ENCODE results near the gene IL1RL2. TPM values are rescaled to one million over a fixed set of nuclear protein-coding genes. Genes with fewer than 3 reads are reported as not detected.

The IL1RL2 gene
- total RNA-seq, 1 experiment from 2014 or later = not detected

DNA sequence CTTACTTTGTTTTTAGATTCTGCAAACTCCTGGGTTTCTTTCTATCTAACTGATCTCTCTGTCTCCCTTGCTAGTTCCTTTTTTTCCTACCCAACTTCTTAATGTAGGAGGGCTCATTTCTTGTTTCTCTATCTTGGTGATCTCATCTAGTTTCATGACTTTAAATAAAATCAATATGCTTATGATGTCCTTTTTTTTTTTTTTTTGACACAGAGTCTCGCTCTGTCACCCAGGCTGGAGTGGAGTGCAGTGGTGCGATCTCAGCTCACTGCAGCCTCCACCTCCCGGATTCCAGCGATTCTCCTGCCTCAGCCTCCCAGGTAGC, 82.3 kb downstream of the IL1RL2 start:
- Mint-ChIP-seq H3K36me3 (no peaks in the 10 kb centered on the region), H3K9me3 (peaks cover 13% of the 10 kb centered on the region), H3K27me3 (ENCODE audit: low read depth) (peaks cover 3% of the 10 kb centered on the region; the same call in 1 of the 2 replicates), H3K27ac (no peak overlapping the region), H3K4me3 (no peak overlapping the region), H3K4me1 (peaks cover 5% of the 10 kb centered on the region)
- ATAC-seq = no peak
- POLR2A ChIA-PET = interaction anchor here (0.6 kb wide), 1 partner anchor 12 kb away, joined by 6 read pairs; no protein-coding TSS in a partner anchor
- CTCF ChIA-PET = no interaction called here
- TF ChIP-seq ZNF263 (CRISPR knock-in tag; IDR thresholded peaks at IDR 0.05; ENCODE audit: low read depth) (no peak), PRRX2 (CRISPR knock-in tag; IDR thresholded peaks at IDR 0.05) (no peak), SOX15 (CRISPR knock-in tag; IDR thresholded peaks at IDR 0.05) (no peak)
- no peak for DNase-seq (ENCODE audit: low spot score)

DNA sequence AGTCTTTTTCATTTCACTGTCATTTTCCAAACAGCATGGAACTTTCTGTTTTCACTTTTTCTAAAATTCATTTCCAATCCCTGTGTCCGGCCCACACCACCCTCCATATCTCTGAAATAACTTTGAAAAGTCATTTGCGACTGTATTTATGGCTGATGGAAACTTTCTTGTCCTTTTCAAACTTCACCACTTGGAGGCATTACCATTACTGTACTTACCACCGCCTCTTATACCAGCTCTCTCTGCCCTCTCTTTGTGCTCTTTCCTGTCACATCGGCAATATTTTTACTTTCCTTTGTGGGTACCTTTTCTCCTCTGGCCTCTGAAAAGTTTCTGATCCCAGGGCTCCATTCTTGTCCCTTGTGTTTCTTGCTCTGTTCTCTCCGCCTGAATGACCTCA, 85.0 kb downstream of the IL1RL2 start:
- Mint-ChIP-seq H3K4me1 (no peaks in the 10 kb centered on the region), H3K9me3 (peaks cover 31% of the 10 kb centered on the region), H3K36me3 (peaks cover 4% of the 10 kb centered on the region), H3K27ac (no peak overlapping the region), H3K27me3 (ENCODE audit: low read depth) (peaks cover 3% of the 10 kb centered on the region; the same call in 1 of the 2 replicates), H3K4me3 (no peak overlapping the region)
- CTCF ChIA-PET = interaction anchor here (1.5 kb wide), 1 partner anchor 31 kb away, joined by 5 read pairs; no protein-coding TSS in a partner anchor
- DNase-seq (ENCODE audit: low spot score) = no peak
- ATAC-seq = no peak
- POLR2A ChIA-PET = no interaction called here
- no peak for TF ChIP-seq TEAD4 (CRISPR knock-in tag; IDR thresholded peaks at IDR 0.05)
- TF ChIP-seq FOXJ3 (CRISPR knock-in tag; IDR thresholded peaks at IDR 0.05; ENCODE audit: borderline replicate concordance) = no peak
- TF ChIP-seq, protein P1, sequence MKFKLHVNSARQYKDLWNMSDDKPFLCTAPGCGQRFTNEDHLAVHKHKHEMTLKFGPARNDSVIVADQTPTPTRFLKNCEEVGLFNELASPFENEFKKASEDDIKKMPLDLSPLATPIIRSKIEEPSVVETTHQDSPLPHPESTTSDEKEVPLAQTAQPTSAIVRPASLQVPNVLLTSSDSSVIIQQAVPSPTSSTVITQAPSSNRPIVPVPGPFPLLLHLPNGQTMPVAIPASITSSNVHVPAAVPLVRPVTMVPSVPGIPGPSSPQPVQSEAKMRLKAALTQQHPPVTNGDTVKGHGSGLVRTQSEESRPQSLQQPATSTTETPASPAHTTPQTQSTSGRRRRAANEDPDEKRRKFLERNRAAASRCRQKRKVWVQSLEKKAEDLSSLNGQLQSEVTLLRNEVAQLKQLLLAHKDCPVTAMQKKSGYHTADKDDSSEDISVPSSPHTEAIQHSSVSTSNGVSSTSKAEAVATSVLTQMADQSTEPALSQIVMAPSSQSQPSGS (CRISPR knock-in tag; IDR thresholded peaks at IDR 0.05; ENCODE audit: borderline replicate concordance, low read depth) = no peak
- TF ChIP-seq CREM (CRISPR knock-in tag; IDR thresholded peaks at IDR 0.05) = no peak
- no peak for TF ChIP-seq RELA (CRISPR knock-in tag; IDR thresholded peaks at IDR 0.05; ENCODE audit: borderline replicate concordance)

DNA sequence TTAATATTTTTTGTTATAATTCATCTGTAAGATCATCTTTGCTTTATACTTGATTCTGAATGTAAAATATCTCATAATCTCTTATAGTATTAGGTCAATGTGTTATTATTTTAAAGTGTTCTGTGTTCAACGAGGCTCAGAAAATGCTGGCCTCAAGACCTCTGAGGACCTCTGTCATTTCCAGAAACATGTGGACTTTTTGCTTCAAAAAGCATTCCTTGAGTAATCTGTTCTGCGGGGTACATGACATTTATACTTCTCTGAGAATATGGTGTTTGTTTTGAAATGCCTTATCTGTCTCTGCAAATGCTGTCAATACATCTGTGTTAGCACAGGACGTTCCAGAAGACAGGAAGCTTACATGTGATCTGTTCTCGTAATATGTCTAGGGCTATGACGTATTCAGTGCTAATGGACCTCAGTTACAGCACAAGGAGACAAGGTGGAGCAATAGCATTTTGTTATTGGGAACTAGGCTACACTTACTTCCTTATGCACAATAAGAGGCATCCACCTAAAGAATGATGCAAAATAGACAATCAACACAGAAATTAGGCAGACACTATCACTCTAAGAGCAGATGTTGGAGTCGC, 86.9 kb downstream of the IL1RL2 start:
- H3K9me3 Mint-ChIP-seq = peaks cover 36% of the 10 kb centered on the region
- no peak overlapping the region for H3K4me3 Mint-ChIP-seq
- no peak for TF ChIP-seq ZNF263 (CRISPR knock-in tag; IDR thresholded peaks at IDR 0.05; ENCODE audit: low read depth)
- TF ChIP-seq, protein P2, sequence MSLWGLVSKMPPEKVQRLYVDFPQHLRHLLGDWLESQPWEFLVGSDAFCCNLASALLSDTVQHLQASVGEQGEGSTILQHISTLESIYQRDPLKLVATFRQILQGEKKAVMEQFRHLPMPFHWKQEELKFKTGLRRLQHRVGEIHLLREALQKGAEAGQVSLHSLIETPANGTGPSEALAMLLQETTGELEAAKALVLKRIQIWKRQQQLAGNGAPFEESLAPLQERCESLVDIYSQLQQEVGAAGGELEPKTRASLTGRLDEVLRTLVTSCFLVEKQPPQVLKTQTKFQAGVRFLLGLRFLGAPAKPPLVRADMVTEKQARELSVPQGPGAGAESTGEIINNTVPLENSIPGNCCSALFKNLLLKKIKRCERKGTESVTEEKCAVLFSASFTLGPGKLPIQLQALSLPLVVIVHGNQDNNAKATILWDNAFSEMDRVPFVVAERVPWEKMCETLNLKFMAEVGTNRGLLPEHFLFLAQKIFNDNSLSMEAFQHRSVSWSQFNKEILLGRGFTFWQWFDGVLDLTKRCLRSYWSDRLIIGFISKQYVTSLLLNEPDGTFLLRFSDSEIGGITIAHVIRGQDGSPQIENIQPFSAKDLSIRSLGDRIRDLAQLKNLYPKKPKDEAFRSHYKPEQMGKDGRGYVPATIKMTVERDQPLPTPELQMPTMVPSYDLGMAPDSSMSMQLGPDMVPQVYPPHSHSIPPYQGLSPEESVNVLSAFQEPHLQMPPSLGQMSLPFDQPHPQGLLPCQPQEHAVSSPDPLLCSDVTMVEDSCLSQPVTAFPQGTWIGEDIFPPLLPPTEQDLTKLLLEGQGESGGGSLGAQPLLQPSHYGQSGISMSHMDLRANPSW (CRISPR knock-in tag; conservative IDR thresholded peaks at IDR 0.05; ENCODE audit: low read depth) = no peak
- TF ChIP-seq ZNF671 (CRISPR knock-in tag; IDR thresholded peaks at IDR 0.05) = no peak
- TF ChIP-seq, protein P3, sequence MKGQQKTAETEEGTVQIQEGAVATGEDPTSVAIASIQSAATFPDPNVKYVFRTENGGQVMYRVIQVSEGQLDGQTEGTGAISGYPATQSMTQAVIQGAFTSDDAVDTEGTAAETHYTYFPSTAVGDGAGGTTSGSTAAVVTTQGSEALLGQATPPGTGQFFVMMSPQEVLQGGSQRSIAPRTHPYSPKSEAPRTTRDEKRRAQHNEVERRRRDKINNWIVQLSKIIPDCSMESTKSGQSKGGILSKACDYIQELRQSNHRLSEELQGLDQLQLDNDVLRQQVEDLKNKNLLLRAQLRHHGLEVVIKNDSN (CRISPR knock-in tag; IDR thresholded peaks at IDR 0.05) = no peak
- TF ChIP-seq, protein P4, sequence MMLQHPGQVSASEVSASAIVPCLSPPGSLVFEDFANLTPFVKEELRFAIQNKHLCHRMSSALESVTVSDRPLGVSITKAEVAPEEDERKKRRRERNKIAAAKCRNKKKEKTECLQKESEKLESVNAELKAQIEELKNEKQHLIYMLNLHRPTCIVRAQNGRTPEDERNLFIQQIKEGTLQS (CRISPR knock-in tag; conservative IDR thresholded peaks at IDR 0.05) = no peak
- no peak for TF ChIP-seq SMAD4 (CRISPR knock-in tag; IDR thresholded peaks at IDR 0.05)
- TF ChIP-seq, protein P5, sequence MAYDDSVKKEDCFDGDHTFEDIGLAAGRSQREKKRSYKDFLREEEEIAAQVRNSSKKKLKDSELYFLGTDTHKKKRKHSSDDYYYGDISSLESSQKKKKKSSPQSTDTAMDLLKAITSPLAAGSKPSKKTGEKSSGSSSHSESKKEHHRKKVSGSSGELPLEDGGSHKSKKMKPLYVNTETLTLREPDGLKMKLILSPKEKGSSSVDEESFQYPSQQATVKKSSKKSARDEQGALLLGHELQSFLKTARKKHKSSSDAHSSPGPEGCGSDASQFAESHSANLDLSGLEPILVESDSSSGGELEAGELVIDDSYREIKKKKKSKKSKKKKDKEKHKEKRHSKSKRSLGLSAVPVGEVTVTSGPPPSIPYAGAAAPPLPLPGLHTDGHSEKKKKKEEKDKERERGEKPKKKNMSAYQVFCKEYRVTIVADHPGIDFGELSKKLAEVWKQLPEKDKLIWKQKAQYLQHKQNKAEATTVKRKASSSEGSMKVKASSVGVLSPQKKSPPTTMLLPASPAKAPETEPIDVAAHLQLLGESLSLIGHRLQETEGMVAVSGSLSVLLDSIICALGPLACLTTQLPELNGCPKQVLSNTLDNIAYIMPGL (CRISPR knock-in tag; IDR thresholded peaks at IDR 0.05) = no peak
- TF ChIP-seq CREM (CRISPR knock-in tag; IDR thresholded peaks at IDR 0.05) = no peak
- no peak for TF ChIP-seq MXD4 (CRISPR knock-in tag; IDR thresholded peaks at IDR 0.05; ENCODE audit: borderline replicate concordance)
- TF ChIP-seq GRHL2 (CRISPR knock-in tag; IDR thresholded peaks at IDR 0.05; ENCODE audit: insufficient replicate concordance, severe bottlenecking) = no peak
- TF ChIP-seq, protein P6, sequence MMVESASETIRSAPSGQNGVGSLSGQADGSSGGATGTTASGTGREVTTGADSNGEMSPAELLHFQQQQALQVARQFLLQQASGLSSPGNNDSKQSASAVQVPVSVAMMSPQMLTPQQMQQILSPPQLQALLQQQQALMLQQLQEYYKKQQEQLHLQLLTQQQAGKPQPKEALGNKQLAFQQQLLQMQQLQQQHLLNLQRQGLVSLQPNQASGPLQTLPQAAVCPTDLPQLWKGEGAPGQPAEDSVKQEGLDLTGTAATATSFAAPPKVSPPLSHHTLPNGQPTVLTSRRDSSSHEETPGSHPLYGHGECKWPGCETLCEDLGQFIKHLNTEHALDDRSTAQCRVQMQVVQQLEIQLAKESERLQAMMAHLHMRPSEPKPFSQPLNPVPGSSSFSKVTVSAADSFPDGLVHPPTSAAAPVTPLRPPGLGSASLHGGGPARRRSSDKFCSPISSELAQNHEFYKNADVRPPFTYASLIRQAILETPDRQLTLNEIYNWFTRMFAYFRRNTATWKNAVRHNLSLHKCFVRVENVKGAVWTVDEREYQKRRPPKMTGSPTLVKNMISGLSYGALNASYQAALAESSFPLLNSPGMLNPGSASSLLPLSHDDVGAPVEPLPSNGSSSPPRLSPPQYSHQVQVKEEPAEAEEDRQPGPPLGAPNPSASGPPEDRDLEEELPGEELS (CRISPR knock-in tag; IDR thresholded peaks at IDR 0.05) = no peak
- CTCF ChIA-PET = no interaction called here
- no peak overlapping the region for H3K27ac Mint-ChIP-seq
- ATAC-seq (no peak), DNase-seq (ENCODE audit: low spot score) (no peak)
- H3K27me3 Mint-ChIP-seq (ENCODE audit: low read depth) = peaks cover 3% of the 10 kb centered on the region; the same call in 1 of the 2 replicates
- peaks cover 4% of the 10 kb centered on the region for H3K36me3 Mint-ChIP-seq
- no peaks in the 10 kb centered on the region for H3K4me1 Mint-ChIP-seq
- POLR2A ChIA-PET = no interaction called here
